A673 (cell line): Measurements from ENCODE around the gene PIAS4. TPM values are rescaled to one million over a fixed set of nuclear protein-coding genes. Genes with fewer than 3 reads are reported as not detected.

Source experiments
- BruUV-seq: library from RNA; stranded (reverse); fragments of 400-500 nt; replicated peaks from 2 replicates; lab custom pipeline; 2021; lab: Mats Ljungman, UMichigan
- CTCF ChIA-PET: fragments of 300-600 bp; sonication (Branson Sonifier 250); formaldehyde crosslinking; loops from one replicate; lab custom pipeline; 2022; ENCODE audit warnings: antibody characterized with exemption; lab: Charles Lee
- POLR2A ChIA-PET: fragments of 300-600 bp; sonication (Branson Sonifier 250); formaldehyde crosslinking; loops from one replicate; lab custom pipeline; 2022; ENCODE audit warnings: antibody characterized with exemption; ENCODE audit not compliant: low non-redundant PET; lab: Charles Lee
- DNase-seq: peaks from one replicate; pipeline ENCODE4 v3.0.0-alpha.2; 2015; ENCODE audit warnings: low spot score
- H3K27ac ChIP-seq: fragments of 200-600 bp; sonication (generic); 2 replicates; pipeline ENCODE4 v1.5.1; 2016; ENCODE audit warnings: mixed run types, low read depth, mild to moderate bottlenecking, mixed read lengths, antibody characterized with exemption, low read length; ENCODE audit not compliant: poor library complexity, severe bottlenecking
- H3K27me3 ChIP-seq: fragments of 200-600 bp; sonication (generic); replicated peaks from 2 replicates; pipeline ENCODE4 v1.6.1; 2017; ENCODE audit warnings: mixed run types, low read depth, mild to moderate bottlenecking, mixed read lengths, antibody characterized with exemption, low read length; ENCODE audit not compliant: insufficient read depth, poor library complexity
- H3K36me3 ChIP-seq: fragments of 200-600 bp; sonication (generic); 2 replicates; pipeline ENCODE4 v1.6.1; 2016; ENCODE audit warnings: mixed run types, mild to moderate bottlenecking, mixed read lengths, antibody characterized with exemption, low read length; ENCODE audit not compliant: insufficient read depth, poor library complexity, severe bottlenecking
- H3K4me1 ChIP-seq: fragments of 200-600 bp; sonication (generic); 2 replicates; pipeline ENCODE4 v1.6.1; 2017; ENCODE audit warnings: mixed run types, mild to moderate bottlenecking, mixed read lengths, antibody characterized with exemption, low read length; ENCODE audit not compliant: insufficient read depth, poor library complexity, severe bottlenecking
- H3K4me3 ChIP-seq: fragments of 200-600 bp; sonication (generic); 2 replicates; pipeline ENCODE4 v1.5.1; 2016; ENCODE audit warnings: low read depth, mixed run types, mild to moderate bottlenecking, mixed read lengths, low read length; ENCODE audit not compliant: poor library complexity, severe bottlenecking
- H3K9me3 ChIP-seq: fragments of 200-600 bp; sonication (generic); 2 replicates; pipeline ENCODE4 v1.6.1; 2016; ENCODE audit warnings: mixed run types, low read depth, mild to moderate bottlenecking, mixed read lengths, antibody characterized with exemption, low read length; ENCODE audit not compliant: poor library complexity, severe bottlenecking
- EZH2 ChIP-seq: fragments of 200-600 bp; sonication (generic); IDR thresholded peaks from 2 replicates; pipeline ENCODE4 v1.6.1; 2017; ENCODE audit warnings: borderline replicate concordance, low read depth, mild to moderate bottlenecking, mixed read lengths, antibody characterized with exemption, low read length; ENCODE audit not compliant: poor library complexity, severe bottlenecking
- intact Hi-C: fragments of 100-400 bp; cut with micrococcal nuclease; formaldehyde crosslinking; loops from one replicate; pipeline ENCODE4 v1.10.0; 2022; ENCODE audit not compliant: unreplicated experiment
- total RNA-seq: library from RNA; stranded (reverse); gene quantifications from 2 replicates; pipeline ENCODE4 v1.2.3, GENCODE V29; 2021
- TF ChIP-seq, protein P1 (sequence below): fragments of 300-800, 200-600 bp; sonication (generic); conservative IDR thresholded peaks from 2 replicates; pipeline ENCODE4 v1.5.1; 2017; ENCODE audit warnings: low read depth, mild to moderate bottlenecking, antibody characterized with exemption, low read length, moderate library complexity, mixed read lengths

The PIAS4 gene
- total RNA-seq, 1 experiment from 2014 or later = 59.1 TPM

GRCh38 chr19:3983542-3983914 lies 24.0 kb upstream of the PIAS4 start:
- TF ChIP-seq EZH2 = no peak
- TF ChIP-seq, protein P1, sequence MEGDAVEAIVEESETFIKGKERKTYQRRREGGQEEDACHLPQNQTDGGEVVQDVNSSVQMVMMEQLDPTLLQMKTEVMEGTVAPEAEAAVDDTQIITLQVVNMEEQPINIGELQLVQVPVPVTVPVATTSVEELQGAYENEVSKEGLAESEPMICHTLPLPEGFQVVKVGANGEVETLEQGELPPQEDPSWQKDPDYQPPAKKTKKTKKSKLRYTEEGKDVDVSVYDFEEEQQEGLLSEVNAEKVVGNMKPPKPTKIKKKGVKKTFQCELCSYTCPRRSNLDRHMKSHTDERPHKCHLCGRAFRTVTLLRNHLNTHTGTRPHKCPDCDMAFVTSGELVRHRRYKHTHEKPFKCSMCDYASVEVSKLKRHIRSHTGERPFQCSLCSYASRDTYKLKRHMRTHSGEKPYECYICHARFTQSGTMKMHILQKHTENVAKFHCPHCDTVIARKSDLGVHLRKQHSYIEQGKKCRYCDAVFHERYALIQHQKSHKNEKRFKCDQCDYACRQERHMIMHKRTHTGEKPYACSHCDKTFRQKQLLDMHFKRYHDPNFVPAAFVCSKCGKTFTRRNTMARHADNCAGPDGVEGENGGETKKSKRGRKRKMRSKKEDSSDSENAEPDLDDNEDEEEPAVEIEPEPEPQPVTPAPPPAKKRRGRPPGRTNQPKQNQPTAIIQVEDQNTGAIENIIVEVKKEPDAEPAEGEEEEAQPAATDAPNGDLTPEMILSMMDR = no peak
- peaks cover 63% of the 10 kb centered on the region for H3K36me3 ChIP-seq
- peaks cover 36% of the 10 kb centered on the region for H3K4me1 ChIP-seq
- POLR2A ChIA-PET = no interaction called here
- H3K27ac ChIP-seq = peak overlapping the region; percentile 96
- peak overlapping the region; percentile 98 for H3K4me3 ChIP-seq
- CTCF ChIA-PET = no interaction called here
- intact Hi-C loops = no loop called here
- no peak for DNase-seq
- H3K9me3 ChIP-seq = no peaks in the 10 kb centered on the region
- H3K27me3 ChIP-seq = no peaks in the 10 kb centered on the region
- BruUV-seq = no TSS peak

GRCh38 chr19:3983936-3984583 lies 23.5 kb upstream of the PIAS4 start:
- no peaks in the 10 kb centered on the region for H3K9me3 ChIP-seq
- intact Hi-C loops = no loop called here
- TF ChIP-seq EZH2 = no peak
- TF ChIP-seq, protein P1 = no peak
- ChIA-PET POLR2A (no interaction called here), CTCF (no interaction called here)
- no peaks in the 10 kb centered on the region for H3K27me3 ChIP-seq
- H3K4me3 ChIP-seq = peak overlapping the region; percentile 98
- H3K4me1 ChIP-seq = peaks cover 36% of the 10 kb centered on the region
- peak; percentile 66 for DNase-seq
- BruUV-seq = no TSS peak
- peaks cover 58% of the 10 kb centered on the region for H3K36me3 ChIP-seq
- H3K27ac ChIP-seq = peak overlapping the region; percentile 96

- Histone ChIP-seq H3K27ac (peak overlapping the region; percentile 96), H3K4me1 (peaks cover 36% of the 10 kb centered on the region), H3K36me3 (peaks cover 53% of the 10 kb centered on the region), H3K9me3 (no peaks in the 10 kb centered on the region), H3K27me3 (no peaks in the 10 kb centered on the region), H3K4me3 (peak overlapping the region; percentile 98)
- no peak for DNase-seq
- ChIA-PET CTCF (no interaction called here), POLR2A (no interaction called here)
- TF ChIP-seq, protein P1 = no peak
- no peak for TF ChIP-seq EZH2
- BruUV-seq = no TSS peak
- intact Hi-C loops = no loop called here
Observed at GRCh38 chr19:3984584-3984907, 23.0 kb upstream of the PIAS4 start.
